ENCODE data around the gene GULP1. TPM values are rescaled to one million over a fixed set of nuclear protein-coding genes. Genes with fewer than 3 reads are reported as not detected.
"Not testable (repeated sequence)": the region's sequence is repeated elsewhere in the genome, so short reads cannot be mapped to it uniquely, and the experiment has no call there.

The GULP1 gene
- total RNA-seq, 8 experiments from 2014 or later: 8.1 to 71.0 (median 25.7) TPM

- in situ Hi-C loops (cut with MboI; ENCODE audit: low pct_unique_long_range_greater_than_20kb in 2 of 9, low sequenced_read_pairs in 9 of 9, unreplicated experiment in 9 of 9): loop anchor here in 2 of 9 experiments (25.0 kb wide), 2 partner anchors 193 to 218 kb away; no protein-coding TSS in a partner anchor
- H3K4me3 ChIP-seq: peak overlapping the region; percentile 54 to 72 (median 60)
- peaks cover 4 to 15% of the 10 kb centered on the region in 2 donors for H3K4me1 ChIP-seq (replicated peaks in 1 of 2)
- 0 to 25% (median 17%) methylated on average over 1 of the region's 1 CpG; no CpG with 5 or more reads in 1 of the 10 experiments for WGBS, 10 experiments
- no peak overlapping the region for H3K27ac ChIP-seq
- ATAC-seq (replicated peaks in 6 of 8): no peak
Measured at GRCh38 chr2:188294352-188294926, 2.8 kb downstream of the GULP1 start.

GRCh38 chr2:188295067-188295685 is 3.5 kb downstream of the GULP1 start:
- Histone ChIP-seq H3K4me1 (replicated peaks in 1 of 2) (peaks cover 4 to 15% of the 10 kb centered on the region in 2 donors), H3K27ac (no peak overlapping the region), H3K4me3 (peak overlapping the region in 1 of 5 donors; percentile 54)
- in situ Hi-C loops (cut with MboI; ENCODE audit: low pct_unique_long_range_greater_than_20kb in 2 of 9, low sequenced_read_pairs in 9 of 9, unreplicated experiment in 9 of 9): loop anchor here in 2 of 9 experiments (25.0 kb wide), 2 partner anchors 192 to 217 kb away; no protein-coding TSS in a partner anchor
- ATAC-seq (replicated peaks in 6 of 8): no peak
- WGBS, 10 experiments: 27 to 98% (median 54%) methylated on average over 2 to 3 of the region's 3 CpGs; no CpG with 5 or more reads in 2 of the 10 experiments

GRCh38 chr2:188297978-188298377 is 6.3 kb downstream of the GULP1 start:
- no peak overlapping the region for H3K4me3 ChIP-seq
- no peak overlapping the region for H3K27ac ChIP-seq
- no peak for ATAC-seq (replicated peaks in 6 of 8)
- in situ Hi-C loops (cut with MboI; ENCODE audit: low pct_unique_long_range_greater_than_20kb in 2 of 9, low sequenced_read_pairs in 9 of 9, unreplicated experiment in 9 of 9): loop anchor here in 2 of 9 experiments (25.0 kb wide), 2 partner anchors 189 to 214 kb away; no protein-coding TSS in a partner anchor
- peaks cover 4 to 15% of the 10 kb centered on the region in 2 donors for H3K4me1 ChIP-seq (replicated peaks in 1 of 2)

GRCh38 chr2:188298937-188299371 is 7.3 kb downstream of the GULP1 start:
- 79 to 100% (median 95%) methylated on average over 1 to 4 of the region's 4 CpGs for WGBS, 10 experiments
- H3K4me3 ChIP-seq, H3K27ac ChIP-seq: not testable (repeated sequence)
- ATAC-seq (replicated peaks in 6 of 8): peak in 4 of 8 experiments; percentile 17 to 84 (median 49)
- peaks cover 12 to 18% of the 10 kb centered on the region in 2 donors for H3K4me1 ChIP-seq (replicated peaks in 1 of 2)
- in situ Hi-C loops (cut with MboI; ENCODE audit: low pct_unique_long_range_greater_than_20kb in 2 of 9, low sequenced_read_pairs in 9 of 9, unreplicated experiment in 9 of 9): loop anchor here in 2 of 9 experiments (25.0 kb wide), 2 partner anchors 188 to 213 kb away; no protein-coding TSS in a partner anchor

- Histone ChIP-seq H3K27ac (peak overlapping the region in 1 of 2 donors; percentile 49), H3K4me1 (replicated peaks in 1 of 2) (peaks cover 8 to 20% of the 10 kb centered on the region in 2 donors), H3K4me3 (no peak overlapping the region)
- in situ Hi-C loops (cut with MboI; ENCODE audit: low pct_unique_long_range_greater_than_20kb in 2 of 9, low sequenced_read_pairs in 9 of 9, unreplicated experiment in 9 of 9): no loop called here
- WGBS, 10 experiments: 20 to 93% (median 37%) methylated on average over 1 to 2 of the region's 2 CpGs; no CpG with 5 or more reads in 1 of the 10 experiments
- peak; percentile 48 to 98 (median 83) for ATAC-seq (replicated peaks in 6 of 8)
Measured at GRCh38 chr2:188303363-188304031, 11.8 kb downstream of the GULP1 start.

GRCh38 chr2:188305271-188305670 is 13.6 kb downstream of the GULP1 start:
- 75 to 100% (median 100%) methylated on average over 1 of the region's 1 CpG; no CpG with 5 or more reads in 3 of the 10 experiments for WGBS, 10 experiments
- in situ Hi-C loops (cut with MboI; ENCODE audit: low pct_unique_long_range_greater_than_20kb in 2 of 9, low sequenced_read_pairs in 9 of 9, unreplicated experiment in 9 of 9): no loop called here
- H3K4me1 ChIP-seq (replicated peaks in 1 of 2): peaks cover 8 to 20% of the 10 kb centered on the region in 2 donors
- H3K27ac ChIP-seq: no peak overlapping the region
- ATAC-seq (replicated peaks in 6 of 8): no peak
- H3K4me3 ChIP-seq: no peak overlapping the region

- ATAC-seq (replicated peaks in 6 of 8): peak in 1 of 8 experiments; percentile 34
- Histone ChIP-seq H3K4me1 (replicated peaks in 1 of 2) (peaks cover 8 to 20% of the 10 kb centered on the region in 2 donors), H3K27ac (no peak overlapping the region), H3K4me3 (no peak overlapping the region)
- WGBS, 10 experiments: 17 to 86% (median 47%) methylated on average over 1 of the region's 1 CpG; no CpG with 5 or more reads in 2 of the 10 experiments
- in situ Hi-C loops (cut with MboI; ENCODE audit: low pct_unique_long_range_greater_than_20kb in 2 of 9, low sequenced_read_pairs in 9 of 9, unreplicated experiment in 9 of 9): no loop called here
Measured at GRCh38 chr2:188306271-188306670, 14.6 kb downstream of the GULP1 start.

GRCh38 chr2:188307850-188308283 is 16.2 kb downstream of the GULP1 start:
- no peak overlapping the region for H3K27ac ChIP-seq
- peaks cover 8 to 20% of the 10 kb centered on the region in 2 donors for H3K4me1 ChIP-seq (replicated peaks in 1 of 2)
- ATAC-seq (replicated peaks in 6 of 8): peak in 5 of 8 experiments; percentile 9 to 73 (median 38)
- H3K4me3 ChIP-seq: no peak overlapping the region
- 0 to 100% (median 56%) methylated on average over 1 to 2 of the region's 2 CpGs; no CpG with 5 or more reads in 3 of the 10 experiments for WGBS, 10 experiments
- in situ Hi-C loops (cut with MboI; ENCODE audit: low pct_unique_long_range_greater_than_20kb in 2 of 9, low sequenced_read_pairs in 9 of 9, unreplicated experiment in 9 of 9): no loop called here

- 33 to 92% (median 49%) methylated on average over 1 to 2 of the region's 2 CpGs; no CpG with 5 or more reads in 1 of the 10 experiments for WGBS, 10 experiments
- in situ Hi-C loops (cut with MboI; ENCODE audit: low pct_unique_long_range_greater_than_20kb in 2 of 9, low sequenced_read_pairs in 9 of 9, unreplicated experiment in 9 of 9): no loop called here
- Histone ChIP-seq H3K27ac (no peak overlapping the region), H3K4me1 (replicated peaks in 1 of 2) (peaks cover 5 to 15% of the 10 kb centered on the region in 2 donors), H3K4me3 (no peak overlapping the region)
- no peak for ATAC-seq (replicated peaks in 6 of 8)
Measured at GRCh38 chr2:188308483-188308882, 16.8 kb downstream of the GULP1 start.

- peaks cover 0 to 6% of the 10 kb centered on the region in 2 donors for H3K4me1 ChIP-seq (replicated peaks in 1 of 2)
- H3K4me3 ChIP-seq: no peak overlapping the region
- H3K27ac ChIP-seq: no peak overlapping the region
- WGBS, 10 experiments: 46 to 95% (median 83%) methylated on average over 1 to 4 of the region's 4 CpGs; no CpG with 5 or more reads in 1 of the 10 experiments
- in situ Hi-C loops (cut with MboI; ENCODE audit: low pct_unique_long_range_greater_than_20kb in 2 of 9, low sequenced_read_pairs in 9 of 9, unreplicated experiment in 9 of 9): no loop called here
- no peak for ATAC-seq (replicated peaks in 6 of 8)
Measured at GRCh38 chr2:188309364-188309763, 17.7 kb downstream of the GULP1 start.

GRCh38 chr2:188314314-188315054 is 22.8 kb downstream of the GULP1 start:
- no peak overlapping the region for H3K4me3 ChIP-seq
- no peak overlapping the region for H3K27ac ChIP-seq
- in situ Hi-C loops (cut with MboI; ENCODE audit: low pct_unique_long_range_greater_than_20kb in 2 of 9, low sequenced_read_pairs in 9 of 9, unreplicated experiment in 9 of 9): no loop called here
- peak in 1 of 8 experiments; percentile 53 for ATAC-seq (replicated peaks in 6 of 8)
- H3K4me1 ChIP-seq (replicated peaks in 1 of 2): no peaks in the 10 kb centered on the region
- 45 to 100% (median 77%) methylated on average over 1 to 6 of the region's 6 CpGs; no CpG with 5 or more reads in 1 of the 10 experiments for WGBS, 10 experiments

- ATAC-seq (replicated peaks in 6 of 8): no peak
- no peak overlapping the region for H3K27ac ChIP-seq
Measured at GRCh38 chr2:188315750-188316149, 24.1 kb downstream of the GULP1 start.

More at GRCh38 chr2:188315750-188316149, 24.1 kb downstream of the GULP1 start:
- 73 to 99% (median 94%) methylated on average over 3 to 4 of the region's 4 CpGs for WGBS, 10 experiments
- no peak overlapping the region for H3K4me3 ChIP-seq
- in situ Hi-C loops (cut with MboI; ENCODE audit: low pct_unique_long_range_greater_than_20kb in 2 of 9, low sequenced_read_pairs in 9 of 9, unreplicated experiment in 9 of 9): no loop called here
- no peaks in the 10 kb centered on the region for H3K4me1 ChIP-seq (replicated peaks in 1 of 2)

All from motor neuron (in vitro differentiated cells).